ENCODE data around the gene SCAF1. TPM values are rescaled to one million over a fixed set of nuclear protein-coding genes. Genes with fewer than 3 reads are reported as not detected.
"Not testable (repeated sequence)": the region's sequence is repeated elsewhere in the genome, so short reads cannot be mapped to it uniquely, and the experiment has no call there.

SCAF1 gene
- total RNA-seq, 2 experiments from 2014 or later, result 39.9 to 41.9 TPM

DNA sequence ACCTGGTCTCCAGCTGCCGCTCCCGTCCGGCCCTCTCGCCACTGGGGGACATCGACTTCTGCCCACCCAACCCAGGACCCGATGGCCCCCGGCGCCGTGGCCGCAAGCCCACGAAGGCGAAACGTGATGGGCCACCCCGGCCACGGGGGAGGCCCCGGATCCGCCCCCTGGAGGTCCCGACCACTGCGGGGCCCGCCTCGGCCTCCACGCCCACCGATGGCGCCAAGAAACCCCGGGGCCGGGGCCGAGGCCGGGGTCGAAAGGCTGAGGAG is 44.4 kb upstream of the SCAF1 start:
- Mint-ChIP-seq H3K36me3 (ENCODE audit: low read depth) (peaks cover 25% of the 10 kb centered on the region), H3K27ac (no peak overlapping the region), H3K9me3 (no peaks in the 10 kb centered on the region), H3K4me3 (no peak overlapping the region), H3K27me3 (ENCODE audit: low read depth) (no peaks in the 10 kb centered on the region), H3K4me1 (ENCODE audit: low read depth) (peaks cover 25% of the 10 kb centered on the region)
- DNase-seq, result no peak
- CTCF ChIA-PET, result interaction anchor here (1.0 kb wide), 1 partner anchor 29 kb away, joined by 4 read pairs; no protein-coding TSS in a partner anchor
- intact Hi-C loops (cut with micrococcal nuclease), result no loop called here

DNA sequence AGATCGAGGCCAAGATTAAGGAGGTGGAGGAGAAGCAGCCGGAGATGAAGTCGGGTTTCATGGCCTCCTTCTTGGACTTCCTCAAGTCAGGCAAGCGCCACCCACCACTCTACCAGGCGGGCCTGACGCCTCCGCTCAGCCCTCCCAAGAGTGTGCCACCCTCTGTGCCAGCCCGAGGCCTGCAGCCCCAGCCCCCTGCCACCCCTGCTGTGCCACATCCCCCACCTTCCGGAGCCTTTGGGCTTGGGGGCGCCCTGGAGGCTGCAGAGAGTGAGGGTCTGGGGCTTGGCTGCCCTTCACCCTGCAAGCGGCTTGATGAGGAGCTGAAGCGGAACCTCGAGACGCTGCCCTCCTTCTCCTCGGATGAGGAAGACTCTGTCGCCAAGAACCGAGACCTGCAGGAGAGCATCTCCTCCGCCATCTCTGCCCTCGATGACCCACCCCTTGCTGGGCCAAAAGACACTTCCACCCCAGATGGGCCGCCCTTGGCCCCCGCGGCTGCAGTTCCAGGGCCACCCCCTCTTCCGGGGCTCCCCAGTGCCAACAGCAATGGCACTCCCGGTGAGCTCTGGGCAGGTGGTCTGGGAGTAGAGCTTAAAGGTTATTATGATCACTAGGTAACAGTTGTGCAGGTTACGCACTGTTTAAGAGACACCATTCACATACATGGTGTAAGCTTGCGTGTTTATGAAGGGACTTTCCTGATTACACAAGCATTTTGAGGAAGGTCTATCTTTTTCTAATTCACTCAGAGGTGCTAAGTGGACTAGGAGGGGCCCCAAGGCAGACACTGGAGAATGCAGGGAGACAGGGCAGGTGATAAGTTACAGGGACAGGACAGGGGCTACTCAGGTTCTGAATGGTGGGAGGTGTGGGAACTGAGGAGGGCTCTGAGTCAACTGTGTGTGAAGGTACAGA is 42.4 kb upstream of the SCAF1 start:
- peaks cover 19% of the 10 kb centered on the region for H3K36me3 Mint-ChIP-seq (ENCODE audit: low read depth)
- H3K4me3 Mint-ChIP-seq, result no peak overlapping the region
- intact Hi-C loops (cut with micrococcal nuclease), result no loop called here
- DNase-seq, result no peak
- CTCF ChIA-PET, result no interaction called here
- H3K4me1 Mint-ChIP-seq (ENCODE audit: low read depth), result peaks cover 17% of the 10 kb centered on the region
- no peak overlapping the region for H3K27ac Mint-ChIP-seq
- H3K9me3 Mint-ChIP-seq, result no peaks in the 10 kb centered on the region
- H3K27me3 Mint-ChIP-seq (ENCODE audit: low read depth), result no peaks in the 10 kb centered on the region

DNA sequence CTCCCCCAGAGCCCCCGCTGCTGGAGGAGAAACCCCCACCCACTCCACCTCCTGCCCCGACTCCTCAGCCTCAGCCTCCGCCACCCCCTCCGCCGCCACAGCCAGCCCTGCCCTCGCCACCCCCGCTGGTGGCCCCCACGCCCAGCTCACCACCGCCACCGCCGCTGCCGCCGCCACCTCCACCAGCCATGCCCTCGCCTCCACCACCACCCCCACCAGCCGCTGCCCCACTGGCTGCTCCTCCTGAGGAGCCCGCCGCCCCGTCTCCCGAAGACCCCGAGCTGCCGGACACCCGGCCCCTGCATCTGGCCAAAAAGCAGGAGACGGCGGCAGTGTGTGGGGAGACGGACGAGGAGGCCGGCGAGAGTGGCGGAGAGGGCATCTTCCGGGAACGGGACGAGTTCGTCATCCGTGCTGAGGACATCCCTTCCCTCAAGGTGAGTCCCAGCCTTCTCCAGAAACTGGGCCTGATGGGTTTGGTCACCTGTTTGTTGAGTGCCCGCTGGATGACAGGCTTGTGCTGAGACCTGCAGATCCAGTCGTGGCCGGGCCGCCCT is 40.4 kb upstream of the SCAF1 start:
- DNase-seq, result no peak
- intact Hi-C loops (cut with micrococcal nuclease), result no loop called here
- CTCF ChIA-PET, result no interaction called here
- Mint-ChIP-seq H3K4me3 (no peak overlapping the region), H3K27me3 (ENCODE audit: low read depth) (no peaks in the 10 kb centered on the region), H3K4me1 (ENCODE audit: low read depth) (peaks cover 17% of the 10 kb centered on the region), H3K27ac (no peak overlapping the region), H3K36me3 (ENCODE audit: low read depth) (peaks cover 19% of the 10 kb centered on the region), H3K9me3 (no peaks in the 10 kb centered on the region)

DNA sequence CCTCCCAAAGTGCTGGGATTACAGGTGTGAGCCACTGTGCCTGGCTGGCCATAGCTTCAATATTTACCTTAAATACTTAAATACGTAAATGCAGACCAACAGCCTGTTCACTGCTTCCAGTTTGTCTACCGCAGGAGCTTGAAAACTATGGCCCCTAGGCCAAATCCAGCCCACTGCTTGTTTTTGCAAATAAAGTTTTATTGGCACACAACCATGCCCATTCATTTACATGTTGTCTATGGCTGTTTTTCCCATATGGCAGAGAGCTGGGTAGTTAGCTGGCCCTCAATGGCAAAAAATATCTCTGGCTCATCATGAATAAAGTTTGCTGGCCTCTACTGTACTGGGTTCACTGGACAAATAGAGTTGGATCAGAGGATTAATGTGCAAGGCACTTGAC is 39.2 kb upstream of the SCAF1 start:
- CTCF ChIA-PET, result no interaction called here
- no peaks in the 10 kb centered on the region for H3K27me3 Mint-ChIP-seq (ENCODE audit: low read depth)
- DNase-seq, result no peak
- no peak overlapping the region for H3K4me3 Mint-ChIP-seq
- H3K27ac Mint-ChIP-seq, result no peak overlapping the region
- H3K9me3 Mint-ChIP-seq, result no peaks in the 10 kb centered on the region
- peaks cover 19% of the 10 kb centered on the region for H3K36me3 Mint-ChIP-seq (ENCODE audit: low read depth)
- H3K4me1 Mint-ChIP-seq (ENCODE audit: low read depth), result peaks cover 17% of the 10 kb centered on the region
- intact Hi-C loops (cut with micrococcal nuclease), result no loop called here

DNA sequence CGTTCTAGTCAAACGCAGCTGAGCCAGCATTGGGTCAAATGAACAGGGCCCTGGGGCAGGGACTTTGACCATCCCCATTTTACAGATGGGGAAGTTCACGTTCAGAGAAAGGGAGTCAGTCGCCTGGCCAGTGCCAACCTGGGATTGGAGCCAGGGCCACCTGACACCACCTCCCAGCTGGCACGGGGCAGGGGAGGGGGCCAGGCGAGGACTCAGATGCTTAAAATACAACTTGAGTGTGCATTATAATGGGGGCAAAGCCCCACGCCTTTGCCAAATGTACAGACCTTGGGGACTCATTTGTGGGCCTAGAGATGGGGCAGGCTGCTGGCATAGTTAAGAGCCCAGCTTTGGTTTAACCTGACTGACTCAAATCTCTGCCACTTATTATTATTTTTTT is 36.4 kb upstream of the SCAF1 start:
- no peaks in the 10 kb centered on the region for H3K27me3 Mint-ChIP-seq (ENCODE audit: low read depth)
- H3K9me3 Mint-ChIP-seq, result no peaks in the 10 kb centered on the region
- peaks cover 7% of the 10 kb centered on the region for H3K36me3 Mint-ChIP-seq (ENCODE audit: low read depth)
- no peak for DNase-seq
- peaks cover 9% of the 10 kb centered on the region for H3K4me1 Mint-ChIP-seq (ENCODE audit: low read depth)
- CTCF ChIA-PET, result no interaction called here
- intact Hi-C loops (cut with micrococcal nuclease), result no loop called here
- no peak overlapping the region for H3K27ac Mint-ChIP-seq
- no peak overlapping the region for H3K4me3 Mint-ChIP-seq

DNA sequence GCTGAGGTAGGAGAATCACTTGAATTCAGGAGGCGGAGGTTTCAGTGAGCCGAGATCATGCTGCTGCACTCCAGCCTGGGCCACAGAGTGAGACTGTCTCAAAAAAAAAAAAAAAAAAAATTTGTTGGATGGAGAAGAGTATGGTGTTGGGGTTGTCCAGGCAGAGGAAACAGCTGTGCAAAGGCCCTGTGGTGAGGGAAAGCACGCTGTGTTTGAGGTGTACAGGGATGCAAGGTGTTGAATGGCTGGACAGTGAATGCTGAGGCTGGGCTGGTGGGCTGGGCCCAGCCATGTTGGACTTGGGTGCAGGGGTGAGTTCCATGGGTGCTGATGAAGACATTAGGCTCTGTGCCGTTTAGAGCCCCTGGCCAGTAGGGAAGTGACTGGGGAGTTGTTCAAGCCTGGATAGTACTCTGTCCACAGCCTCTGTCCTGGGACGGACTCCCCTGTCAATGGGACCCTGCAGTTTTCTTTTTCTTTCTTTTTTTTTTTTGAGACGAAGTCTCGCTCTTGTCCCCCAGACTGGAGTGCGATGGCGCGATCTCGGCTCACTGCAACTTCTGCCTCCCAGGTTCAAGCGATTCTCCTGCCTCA is 32.4 kb upstream of the SCAF1 start:
- Mint-ChIP-seq H3K4me1 (ENCODE audit: low read depth) (peaks cover 13% of the 10 kb centered on the region), H3K27ac (no peak overlapping the region), H3K36me3 (ENCODE audit: low read depth) (peaks cover 5% of the 10 kb centered on the region), H3K4me3 (no peak overlapping the region), H3K27me3 (ENCODE audit: low read depth) (no peaks in the 10 kb centered on the region), H3K9me3 (no peaks in the 10 kb centered on the region)
- CTCF ChIA-PET, result interaction anchor here (0.6 to 1.0 kb wide), 2 partner anchors 20 to 71 kb away, joined by 3 read pairs; no protein-coding TSS in a partner anchor
- no peak for DNase-seq
- intact Hi-C loops (cut with micrococcal nuclease), result no loop called here

DNA sequence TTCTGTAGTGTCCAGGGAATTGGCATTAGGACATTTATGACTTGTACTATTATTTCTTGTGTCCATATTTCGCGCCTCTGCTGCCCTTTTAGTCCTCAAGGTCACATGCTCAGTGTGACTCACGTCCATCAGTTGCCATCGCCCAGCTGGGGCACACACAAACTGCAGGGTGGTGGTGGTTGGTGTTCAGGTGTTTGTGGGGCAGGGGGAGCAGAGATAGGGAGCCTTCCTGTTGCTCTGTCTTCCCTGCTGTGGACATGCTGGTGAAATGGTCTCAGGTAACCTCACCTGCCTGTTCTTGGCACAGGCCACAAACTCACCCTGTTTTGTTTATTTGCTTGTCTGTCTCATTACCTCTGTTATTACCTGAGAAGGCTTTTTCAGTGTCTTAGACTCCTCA is 28.6 kb upstream of the SCAF1 start:
- Mint-ChIP-seq H3K9me3 (no peaks in the 10 kb centered on the region), H3K27ac (no peak overlapping the region), H3K36me3 (ENCODE audit: low read depth) (peaks cover 28% of the 10 kb centered on the region), H3K27me3 (ENCODE audit: low read depth) (no peaks in the 10 kb centered on the region), H3K4me3 (no peak overlapping the region), H3K4me1 (ENCODE audit: low read depth) (peaks cover 13% of the 10 kb centered on the region)
- CTCF ChIA-PET, result interaction anchor here (0.6 to 0.7 kb wide), 2 partner anchors 103 to 147 kb away, joined by 3 read pairs; no protein-coding TSS in a partner anchor
- intact Hi-C loops (cut with micrococcal nuclease), result no loop called here
- no peak for DNase-seq

DNA sequence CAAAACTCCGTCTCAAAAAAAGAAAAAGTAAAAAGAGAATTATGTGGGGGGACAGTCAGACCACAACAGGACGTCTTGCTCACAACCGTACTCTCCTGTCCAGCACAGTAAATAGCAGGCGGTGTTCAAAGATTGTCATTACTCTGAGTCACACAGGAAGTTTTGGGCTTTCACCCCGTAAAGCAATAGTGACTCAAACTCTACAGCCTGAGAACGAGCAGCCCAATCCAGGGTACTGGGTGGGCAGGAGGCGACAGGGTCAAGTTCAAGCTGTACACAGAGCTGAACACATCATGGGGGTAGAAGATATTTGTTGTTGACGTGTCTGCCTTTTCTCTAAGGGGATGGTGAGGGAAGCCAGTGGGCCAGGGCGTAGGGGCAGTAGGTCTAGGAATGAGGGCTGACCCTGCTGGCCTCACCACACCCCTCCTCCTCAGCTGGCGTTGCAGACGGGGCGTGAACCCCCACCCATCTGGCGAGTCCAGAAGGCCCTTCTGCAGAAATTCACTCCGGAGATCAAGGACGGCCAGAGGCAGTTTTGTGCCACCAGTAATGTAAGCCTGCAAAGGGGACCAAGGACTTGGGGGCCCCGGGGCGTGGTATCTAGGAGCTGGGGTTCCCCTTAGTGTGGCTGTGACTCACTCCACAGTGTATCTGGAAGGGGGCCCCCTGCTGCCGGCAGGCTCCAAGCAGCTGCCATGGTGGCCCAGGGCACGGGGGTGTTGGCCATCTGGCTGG is 27.7 kb upstream of the SCAF1 start:
- DNase-seq, result peak; percentile 42
- no peaks in the 10 kb centered on the region for H3K9me3 Mint-ChIP-seq
- peak overlapping the region; percentile 24 for H3K27ac Mint-ChIP-seq
- H3K36me3 Mint-ChIP-seq (ENCODE audit: low read depth), result peaks cover 32% of the 10 kb centered on the region
- H3K27me3 Mint-ChIP-seq (ENCODE audit: low read depth), result no peaks in the 10 kb centered on the region
- intact Hi-C loops (cut with micrococcal nuclease), result no loop called here
- H3K4me3 Mint-ChIP-seq, result no peak overlapping the region
- CTCF ChIA-PET, result interaction anchor here (0.6 to 0.7 kb wide), 2 partner anchors 102 to 146 kb away, joined by 3 read pairs; no protein-coding TSS in a partner anchor
- peaks cover 13% of the 10 kb centered on the region for H3K4me1 Mint-ChIP-seq (ENCODE audit: low read depth)

DNA sequence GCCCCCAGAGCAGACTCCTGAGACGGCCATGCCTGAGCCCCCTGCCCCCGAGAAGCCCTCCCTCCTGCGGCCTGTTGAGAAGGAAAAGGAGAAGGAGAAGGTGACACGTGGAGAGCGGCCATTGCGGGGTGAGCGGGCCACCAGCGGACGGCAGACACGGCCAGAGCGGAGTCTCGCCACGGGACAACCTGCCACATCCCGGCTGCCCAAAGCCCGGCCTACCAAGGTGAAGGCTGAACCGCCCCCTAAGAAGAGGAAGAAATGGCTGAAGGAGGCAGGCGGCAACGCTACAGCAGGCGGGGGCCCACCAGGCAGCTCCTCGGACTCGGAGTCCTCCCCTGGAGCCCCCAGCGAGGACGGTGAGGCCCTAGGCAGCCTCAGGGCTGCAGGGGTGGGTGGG is 26.1 kb upstream of the SCAF1 start:
- Mint-ChIP-seq H3K27ac (no peak overlapping the region), H3K36me3 (ENCODE audit: low read depth) (peaks cover 35% of the 10 kb centered on the region), H3K9me3 (no peaks in the 10 kb centered on the region), H3K4me1 (ENCODE audit: low read depth) (peaks cover 13% of the 10 kb centered on the region), H3K4me3 (no peak overlapping the region), H3K27me3 (ENCODE audit: low read depth) (no peaks in the 10 kb centered on the region)
- DNase-seq, result no peak
- intact Hi-C loops (cut with micrococcal nuclease), result loop anchor here (2.0 kb wide), 1 partner anchor 57 kb away; no protein-coding TSS in a partner anchor
- CTCF ChIA-PET, result no interaction called here

DNA sequence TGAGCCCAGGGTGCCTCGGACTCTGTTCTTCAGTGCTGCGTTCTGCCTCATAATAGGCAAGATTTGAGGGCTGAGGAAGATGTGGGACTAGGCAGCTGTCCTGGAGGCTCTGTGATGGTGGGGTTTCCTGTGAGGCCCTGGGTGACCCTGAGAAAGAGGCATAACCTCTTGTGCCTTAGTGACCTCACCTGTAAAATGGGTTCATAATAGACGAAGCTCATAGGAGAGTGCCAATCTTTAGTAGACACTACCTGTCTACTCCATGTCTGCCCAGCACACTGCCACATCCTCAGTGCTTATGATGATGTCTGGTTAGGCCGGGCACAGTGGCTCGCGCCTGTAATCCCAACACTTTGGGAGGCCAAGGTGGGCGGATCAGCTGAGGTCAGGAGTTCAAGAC is 25.5 kb upstream of the SCAF1 start:
- Mint-ChIP-seq H3K27me3 (ENCODE audit: low read depth) (no peaks in the 10 kb centered on the region), H3K27ac (no peak overlapping the region), H3K4me1 (ENCODE audit: low read depth) (peaks cover 13% of the 10 kb centered on the region), H3K4me3 (no peak overlapping the region), H3K36me3 (ENCODE audit: low read depth) (peaks cover 35% of the 10 kb centered on the region), H3K9me3 (no peaks in the 10 kb centered on the region)
- CTCF ChIA-PET, result no interaction called here
- intact Hi-C loops (cut with micrococcal nuclease), result loop anchor here (2.0 kb wide), 1 partner anchor 56 kb away; no protein-coding TSS in a partner anchor
- no peak for DNase-seq

DNA sequence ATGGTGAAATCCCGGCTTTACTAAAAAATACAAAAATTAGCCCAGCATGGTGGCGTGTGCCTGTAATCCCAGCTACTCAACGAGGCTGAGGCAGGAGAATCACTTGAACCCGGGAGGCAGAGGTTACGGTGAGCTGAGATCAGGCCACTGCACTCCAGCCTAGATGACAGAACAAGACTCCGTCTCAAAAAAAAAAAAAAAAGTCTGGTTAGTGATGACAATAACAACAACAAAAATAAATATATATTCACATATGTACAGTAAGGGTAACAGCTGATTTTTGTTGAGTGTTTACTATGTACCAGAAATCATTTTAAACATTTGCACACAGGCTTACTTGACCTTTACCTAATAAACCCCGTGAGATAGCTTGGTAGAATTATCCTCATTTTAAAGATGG is 25.1 kb upstream of the SCAF1 start:
- Mint-ChIP-seq H3K4me1 (ENCODE audit: low read depth) (peaks cover 13% of the 10 kb centered on the region), H3K36me3 (ENCODE audit: low read depth) (peaks cover 35% of the 10 kb centered on the region), H3K4me3 (no peak overlapping the region), H3K27ac (no peak overlapping the region), H3K27me3 (ENCODE audit: low read depth) (no peaks in the 10 kb centered on the region), H3K9me3 (no peaks in the 10 kb centered on the region)
- DNase-seq, result no peak
- CTCF ChIA-PET, result interaction anchor here (1.4 kb wide), 1 partner anchor 56 kb away, joined by 3 read pairs; no protein-coding TSS in a partner anchor
- intact Hi-C loops (cut with micrococcal nuclease), result loop anchor here (2.0 kb wide), 1 partner anchor 56 kb away; no protein-coding TSS in a partner anchor

DNA sequence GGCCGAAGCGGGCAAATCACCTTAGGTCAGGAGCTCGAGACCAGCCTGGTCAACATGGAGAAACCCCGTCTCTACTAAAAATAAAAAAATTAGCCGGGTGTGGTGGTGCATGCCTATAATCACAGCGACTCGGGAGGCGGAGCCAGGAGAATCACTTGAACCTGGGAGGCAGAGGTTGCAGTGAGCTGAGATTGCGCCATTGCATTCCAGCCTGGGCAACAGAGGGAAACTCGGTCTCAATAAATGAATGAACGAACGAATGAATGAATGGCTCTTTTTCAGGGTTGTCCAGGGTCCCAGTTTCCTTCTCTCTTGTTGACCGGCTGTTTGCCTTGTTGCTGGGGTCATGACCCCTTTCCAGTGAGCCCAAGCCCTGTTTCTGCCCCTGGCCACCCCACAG is 24.1 kb upstream of the SCAF1 start:
- H3K4me1 Mint-ChIP-seq (ENCODE audit: low read depth); DNase-seq; H3K27me3 Mint-ChIP-seq (ENCODE audit: low read depth); H3K27ac Mint-ChIP-seq; H3K4me3 Mint-ChIP-seq; H3K9me3 Mint-ChIP-seq: not testable (repeated sequence)
- intact Hi-C loops (cut with micrococcal nuclease), result loop anchor here (2.0 kb wide), 1 partner anchor 55 kb away; no protein-coding TSS in a partner anchor
- CTCF ChIA-PET, result interaction anchor here (1.4 kb wide), 1 partner anchor 55 kb away, joined by 3 read pairs; no protein-coding TSS in a partner anchor
- peaks cover 36% of the 10 kb centered on the region for H3K36me3 Mint-ChIP-seq (ENCODE audit: low read depth)

All from activated naive CD4-positive, alpha-beta T cell treated with anti-CD3 and anti-CD28 coated beads for 36 hours (primary cell).